Pancreas (tissue), 10 donors: ENCODE measurements around the gene ADIPOR2. TPM values are rescaled to one million over a fixed set of nuclear protein-coding genes. Genes with fewer than 3 reads are reported as not detected.
"Not testable (repeated sequence)": the region's sequence is repeated elsewhere in the genome, so short reads cannot be mapped to it uniquely, and the experiment has no call there.

Source experiments
- ATAC-seq, 4 donors: fragments of 200-7000 bp; cut with Tn5 transposase; one replicate each; pipeline versions ENCODE4 v1.8.0 to v1.9.1; 2020; ENCODE audit warnings: mild to moderate bottlenecking in 4 of 4, moderate library complexity in 4 of 4
- DNase-seq, 6 donors: peaks; one replicate each; pipeline ENCODE4 v3.0.0-alpha.2; 2020
- FAIRE-seq: peaks from 2 replicates; lab custom pipeline; 2012; peaks lifted over from hg19 to GRCh38; lab: Jason Lieb, UNC
- H3K27ac ChIP-seq, 4 donors: fragments of 200-600 bp; sonication (generic); 1 replicate in 3 of 4; 2 replicates in 1 of 4; pipeline versions ENCODE4 v1.5.0 to v1.8.0; 2020
- H3K27me3 ChIP-seq, 4 donors: fragments of 200-600 bp; one replicate each; pipeline ENCODE4 v1.8.0; 2021
- H3K36me3 ChIP-seq, 3 donors: fragments of 200-600 bp; sonication (generic) in 1 of 3; one replicate each; pipeline versions ENCODE4 v1.5.0 to v1.8.0; 2020 to 2021
- H3K4me1 ChIP-seq, 3 donors: fragments of 200-600 bp; one replicate each; pipeline ENCODE4 v1.8.0; 2021
- H3K4me3 ChIP-seq, 4 donors: fragments of 200-600 bp; sonication (generic) in 2 of 4; one replicate each; pipeline versions ENCODE4 v1.5.0 to v1.8.0; 2020 to 2021
- H3K9me3 ChIP-seq, 4 donors: fragments of 200-600 bp; one replicate each; pipeline ENCODE4 v1.8.0; 2021
- CTCF ChIP-seq, 4 donors: fragments of 200-600 bp; sonication (generic) in 3 of 4; IDR thresholded peaks; one replicate each; pipeline versions ENCODE4 v1.5.0 to v1.8.0; 2021; ENCODE audit warnings: antibody characterized with exemption in 4 of 4
- WGBS, 2 donors: extraction: QIAGEN DNeasy Blood & Tissue Kit; methylation state at CpG; one replicate each; pipeline ENCODE4 v1.1.7; 2013; 5-methylcytosine and 5-hydroxymethylcytosine counted together
- intact Hi-C, 3 donors: fragments of 100-400 bp; cut with DNase I; formaldehyde crosslinking; loops; one replicate each; pipeline versions ENCODE4 v1.11.1 to v1.14.2; 2022
- polyA plus RNA-seq, 2 donors: library from polyadenylated mRNA; stranded (reverse); fragments of 200-250 nt; gene quantifications; one replicate each; pipeline ENCODE4 v1.2.3, GENCODE V29; 2013
- total RNA-seq, 6 donors: library from RNA; stranded (reverse); fragmentation: NEBNext Ultra II Directional in 4 of 6; extraction: Animal tissue kit (Norgen Biotek cat#: 25700) in 4 of 6; gene quantifications; one replicate each; pipeline versions ENCODE4 v1.2.1 to v1.2.4, GENCODE V29; 2021 to 2023
- donor health status: healthy with polysubstance abuse.
- donor health status: DM: no; HTN: no; CAD: no; lungs with moderate emphysema.
- donor health status: DM: no; HTN: no; CAD: no.
- donor health status: control.
- donor health status: control.
- donor health status: Bipolar disorder and iron deficiency.
- donor health status: DM: yes; HTN: yes; CAD: no.
- donor health status: DM: no; HTN: no; CAD: no.
- donor health status: DM: no; HTN: no; CAD: no.
- donor health status: DM: yes; HTN: yes; CAD: no.

ADIPOR2 gene
- total and polyA plus RNA-seq, 8 donors: 10.4 to 27.5 (median 22.1) TPM

- no peak for ATAC-seq
- no peak for DNase-seq
- Histone ChIP-seq H3K36me3 (no peaks in the 10 kb centered on the region), H3K4me1 (peaks cover 7 to 15% (median 11%) of the 10 kb centered on the region in 3 donors), H3K27me3 (no peaks in the 10 kb centered on the region), H3K9me3 (no peaks in the 10 kb centered on the region), H3K27ac (no peak overlapping the region), H3K4me3 (no peak overlapping the region)
- TF ChIP-seq CTCF (IDR thresholded peaks at IDR 0.05): no peak
- intact Hi-C loops: no loop called here
- FAIRE-seq: peak; percentile 45
- 84 to 89% methylated on average over 3 of the region's 3 CpGs for WGBS, 2 donors
These were observed 15.1 kb downstream of the ADIPOR2 start for GRCh38 chr12:1705774-1706631.

GRCh38 chr12:1706632-1706980 lies 15.7 kb downstream of the ADIPOR2 start:
- Histone ChIP-seq H3K27ac (no peak overlapping the region), H3K4me1 (peaks cover 7 to 19% (median 17%) of the 10 kb centered on the region in 3 donors), H3K4me3 (no peak overlapping the region), H3K36me3 (no peaks in the 10 kb centered on the region), H3K9me3 (no peaks in the 10 kb centered on the region), H3K27me3 (no peaks in the 10 kb centered on the region)
- TF ChIP-seq CTCF (IDR thresholded peaks at IDR 0.05): no peak
- DNase-seq: no peak
- no peak for ATAC-seq
- 41 to 46% methylated on average over 1 of the region's 1 CpG for WGBS, 2 donors
- FAIRE-seq: no peak
- intact Hi-C loops: no loop called here

- ATAC-seq (no peak), DNase-seq (no peak), FAIRE-seq (no peak)
- Histone ChIP-seq H3K4me1 (peaks cover 7 to 22% (median 20%) of the 10 kb centered on the region in 3 donors), H3K36me3 (no peaks in the 10 kb centered on the region), H3K27ac (no peak overlapping the region), H3K27me3 (no peaks in the 10 kb centered on the region), H3K4me3 (no peak overlapping the region), H3K9me3 (no peaks in the 10 kb centered on the region)
- 96 to 100% methylated on average over 1 of the region's 1 CpG for WGBS, 2 donors
- intact Hi-C loops: no loop called here
- no peak for TF ChIP-seq CTCF (IDR thresholded peaks at IDR 0.05)
These were observed 16.2 kb downstream of the ADIPOR2 start for GRCh38 chr12:1707051-1707450.

- DNase-seq, H3K36me3 ChIP-seq, H3K4me3 ChIP-seq, H3K27me3 ChIP-seq, FAIRE-seq, intact Hi-C loops, H3K27ac ChIP-seq, H3K9me3 ChIP-seq, ATAC-seq: not testable (repeated sequence)
- peaks cover 5 to 14% (median 10%) of the 10 kb centered on the region in 3 donors for H3K4me1 ChIP-seq
- WGBS, 2 donors: 96% methylated on average over 5 of the region's 5 CpGs
These were observed 19.1 kb downstream of the ADIPOR2 start for GRCh38 chr12:1709968-1710367.

GRCh38 chr12:1710870-1711269 lies 20.0 kb downstream of the ADIPOR2 start:
- DNase-seq: not testable (repeated sequence)
- WGBS, 2 donors: 93 to 94% methylated on average over 8 of the region's 8 CpGs
- H3K4me1 ChIP-seq: peaks cover 5 to 13% (median 7%) of the 10 kb centered on the region in 3 donors

GRCh38 chr12:1711536-1712211 lies 20.8 kb downstream of the ADIPOR2 start:
- FAIRE-seq, H3K27ac ChIP-seq, H3K27me3 ChIP-seq, H3K9me3 ChIP-seq, H3K4me3 ChIP-seq, DNase-seq, H3K36me3 ChIP-seq, intact Hi-C loops: not testable (repeated sequence)
- ATAC-seq: peak in 3 of 4 donors; percentile 25 to 64 (median 53)
- 10 to 12% methylated on average over 3 of the region's 3 CpGs for WGBS, 2 donors
- H3K4me1 ChIP-seq: peaks cover 7 to 17% (median 15%) of the 10 kb centered on the region in 3 donors

More at GRCh38 chr12:1710870-1711269, 20.0 kb downstream of the ADIPOR2 start:
- FAIRE-seq, intact Hi-C loops, ATAC-seq, H3K4me3 ChIP-seq, H3K27me3 ChIP-seq, H3K27ac ChIP-seq, H3K9me3 ChIP-seq, H3K36me3 ChIP-seq: not testable (repeated sequence)

GRCh38 chr12:1712305-1712704 lies 21.4 kb downstream of the ADIPOR2 start:
- ATAC-seq, FAIRE-seq, intact Hi-C loops, H3K9me3 ChIP-seq, H3K27ac ChIP-seq, H3K36me3 ChIP-seq, DNase-seq, H3K4me3 ChIP-seq, H3K27me3 ChIP-seq: not testable (repeated sequence)
- H3K4me1 ChIP-seq: peaks cover 11 to 19% (median 18%) of the 10 kb centered on the region in 3 donors
- WGBS, 2 donors: 91 to 95% methylated on average over 5 of the region's 5 CpGs

GRCh38 chr12:1712852-1713251 lies 22.0 kb downstream of the ADIPOR2 start:
- H3K9me3 ChIP-seq, H3K27me3 ChIP-seq, ATAC-seq, intact Hi-C loops, H3K4me3 ChIP-seq, DNase-seq, H3K36me3 ChIP-seq, H3K27ac ChIP-seq, FAIRE-seq: not testable (repeated sequence)
- peaks cover 11 to 19% (median 18%) of the 10 kb centered on the region in 3 donors for H3K4me1 ChIP-seq
- WGBS, 2 donors: 70 to 78% methylated on average over 5 of the region's 5 CpGs
